Endothelial cell of umbilical vein (primary cell): ENCODE results near the gene SEMG2. TPM values are rescaled to one million over a fixed set of nuclear protein-coding genes. Genes with fewer than 3 reads are reported as not detected.

Experiments
- BruUV-seq: library from RNA; stranded (reverse); fragments of 400-500 nt; replicated peaks from 2 replicates; lab custom pipeline; 2021; lab: Mats Ljungman, UMichigan
- CTCF ChIA-PET: fragments of 300-600, 350-600 bp; sonication (Branson Sonifier 250); formaldehyde crosslinking; loops from one replicate; lab custom pipeline; 2021; ENCODE audit warnings: antibody characterized with exemption, inconsistent platforms; lab: Charles Lee
- POLR2A ChIA-PET: fragments of 300-600, 350-600 bp; sonication (Branson Sonifier 250); formaldehyde crosslinking; loops from one replicate; lab custom pipeline; 2021; ENCODE audit warnings: antibody characterized with exemption, inconsistent platforms; lab: Charles Lee
- DNase-seq: peaks from one replicate; pipeline ENCODE4 v3.0.0-alpha.2; 2011; ENCODE audit warnings: low read depth, low spot score
- FAIRE-seq: peaks from 2 replicates; lab custom pipeline; 2011; peaks lifted over from hg19 to GRCh38; lab: Jason Lieb, UNC
- H2AFZ ChIP-seq: 2 replicates; pipeline ENCODE4 v1.6.0; 2012; ENCODE audit warnings: low read depth, low read length, control low read depth, inconsistent platforms
- H3K27ac ChIP-seq: 2 replicates; pipeline ENCODE4 v1.5.1; 2011; ENCODE audit warnings: low read depth, mild to moderate bottlenecking, control low read depth, low read length, moderate library complexity; ENCODE audit not compliant: insufficient read depth
- H3K27me3 ChIP-seq, 2 experiments: 2 replicates each; pipeline versions ENCODE4 v1.6.0 to v1.6.1; 2011; ENCODE audit warnings: low read length in 2 of 2, mixed read lengths in 1 of 2; ENCODE audit not compliant: control insufficient read depth in 2 of 2, insufficient read depth in 2 of 2
- H3K36me3 ChIP-seq, 2 experiments: 2 replicates in 1 of 2; 3 replicates in 1 of 2; pipeline ENCODE4 v1.5.1; 2011; ENCODE audit warnings: low read length in 2 of 2, mild to moderate bottlenecking in 1 of 2, moderate library complexity in 1 of 2; ENCODE audit not compliant: control insufficient read depth in 2 of 2, insufficient read depth in 2 of 2; ENCODE audit errors: extremely low read depth in 1 of 2
- H3K4me1 ChIP-seq: 3 replicates; pipeline ENCODE4 v1.5.1; 2011; ENCODE audit warnings: mild to moderate bottlenecking, low read length; ENCODE audit not compliant: control insufficient read depth, insufficient read depth; ENCODE audit errors: extremely low read depth
- H3K4me2 ChIP-seq: 2 replicates; pipeline ENCODE4 v1.6.1; 2011; ENCODE audit warnings: low read length, control low read depth, mixed read lengths; ENCODE audit not compliant: insufficient read depth
- H3K4me3 ChIP-seq, 3 experiments: fragments of 200-600 bp in 1 of 3; sonication (generic), shearing (Covaris generic) in 1 of 3; replicated peaks in 1 of 3; 2 replicates each; pipeline ENCODE4 v1.5.1; 2011 to 2016; ENCODE audit warnings: control low read depth in 3 of 3, low read length in 3 of 3, mild to moderate bottlenecking in 2 of 3, inconsistent platforms in 1 of 3, low read depth in 1 of 3, moderate library complexity in 1 of 3; ENCODE audit not compliant: insufficient read depth in 1 of 3
- H3K79me2 ChIP-seq: 2 replicates; pipeline ENCODE4 v1.6.0; 2012; ENCODE audit warnings: low read length, inconsistent platforms; ENCODE audit not compliant: control insufficient read depth, insufficient read depth
- H3K9ac ChIP-seq: replicated peaks from 2 replicates; pipeline ENCODE3; 2011; ENCODE audit warnings: low read length, control low read depth; ENCODE audit not compliant: insufficient read depth; ENCODE audit errors: extremely low read depth
- H3K9me1 ChIP-seq: replicated peaks from 3 replicates; pipeline ENCODE4 v1.6.0; 2011; ENCODE audit warnings: mild to moderate bottlenecking, low read length; ENCODE audit not compliant: control insufficient read depth, insufficient read depth; ENCODE audit errors: extremely low read depth
- H3K9me3 ChIP-seq: replicated peaks from 2 replicates; pipeline ENCODE4 v1.5.1; 2012; ENCODE audit warnings: low read length, inconsistent platforms; ENCODE audit not compliant: control insufficient read depth, insufficient read depth
- H4K20me1 ChIP-seq: replicated peaks from 2 replicates; pipeline ENCODE3; 2011; ENCODE audit warnings: mild to moderate bottlenecking, low read length; ENCODE audit not compliant: control insufficient read depth, insufficient read depth; ENCODE audit errors: extremely low read depth
- EZH2 ChIP-seq: IDR thresholded peaks from 2 replicates; pipeline ENCODE4 v1.6.1; 2012; ENCODE audit warnings: borderline replicate concordance, low read depth, mild to moderate bottlenecking, moderate library complexity, low read length, inconsistent platforms; ENCODE audit not compliant: severe bottlenecking
- FOS ChIP-seq: IDR thresholded peaks from 2 replicates; pipeline ENCODE4 v1.6.1; 2011; ENCODE audit warnings: mild to moderate bottlenecking, low read length, moderate library complexity, borderline replicate concordance; ENCODE audit not compliant: insufficient read depth
- GATA2 ChIP-seq: IDR thresholded peaks from 2 replicates; pipeline ENCODE4 v1.7.0; 2011; ENCODE audit warnings: low read depth, mild to moderate bottlenecking, moderate library complexity, mixed read lengths, low read length; ENCODE audit not compliant: insufficient read length, insufficient read depth
- JUN ChIP-seq: IDR thresholded peaks from 2 replicates; pipeline ENCODE4 v1.6.1; 2011; ENCODE audit warnings: borderline replicate concordance, low read depth; ENCODE audit not compliant: insufficient read length, insufficient read depth
- MYC ChIP-seq: IDR thresholded peaks from one replicate; pipeline ENCODE4 v1.6.1; 2011; ENCODE audit warnings: mild to moderate bottlenecking, low read depth, low read length
- POLR2A ChIP-seq: IDR thresholded peaks from 2 replicates; pipeline ENCODE4 v1.6.1; 2012; ENCODE audit warnings: low read depth, mild to moderate bottlenecking, control low read depth, low read length
- POLR2AphosphoS5 ChIP-seq: IDR thresholded peaks from 2 replicates; pipeline ENCODE4 v1.6.1; 2012; ENCODE audit warnings: low read depth, mild to moderate bottlenecking, control low read depth, low read length, moderate library complexity; ENCODE audit not compliant: insufficient read depth
- dilution Hi-C: fragments of 300-500 bp; cut with MboI; formaldehyde crosslinking; loops from one replicate; pipeline ENCODE4 v1.15.0; 2019; ENCODE audit warnings: low sequenced_read_pairs; ENCODE audit not compliant: extremely low pct_ligation_motif_present
- intact Hi-C: fragments of 100-400 bp; cut with micrococcal nuclease; formaldehyde crosslinking; loops from one replicate; pipeline ENCODE4 v1.10.0; 2022
- polyA plus RNA-seq, 4 experiments: library from polyadenylated mRNA; depleted of rRNA in 3 of 4; stranded (reverse) in 3 of 4; unstranded in 1 of 4; fragments of >200 nt; gene quantifications; 2 replicates each; pipeline versions ENCODE4 v1.2.1 to v1.2.3, GENCODE V29; 2011 to 2012; ENCODE audit warnings: missing spikeins in 1 of 4
- total RNA-seq: library from RNA; stranded (reverse); gene quantifications from 2 replicates; pipeline ENCODE4 v1.2.3, GENCODE V29; 2021
- TF ChIP-seq, protein P1 (sequence below), 2 donors: IDR thresholded peaks; 1 replicate in 1 of 2; 2 replicates in 1 of 2; pipeline ENCODE4 v1.5.1; 2011; ENCODE audit warnings: low read length in 2 of 2, mild to moderate bottlenecking in 2 of 2, moderate library complexity in 2 of 2, control low read depth in 1 of 2, inconsistent platforms in 1 of 2, low read depth in 1 of 2; ENCODE audit not compliant: insufficient read depth in 1 of 2; ENCODE audit errors: extremely low read depth in 1 of 2
- TF ChIP-seq, protein P2 (sequence below): IDR thresholded peaks from 2 replicates; pipeline ENCODE4 v1.6.1; 2011; ENCODE audit not compliant: insufficient read depth, insufficient read length

SEMG2 gene
- total and polyA plus RNA-seq, 2 donors (not counting 3 experiments of a cell fraction or from before 2014, with no cell fraction given): not detected

DNA sequence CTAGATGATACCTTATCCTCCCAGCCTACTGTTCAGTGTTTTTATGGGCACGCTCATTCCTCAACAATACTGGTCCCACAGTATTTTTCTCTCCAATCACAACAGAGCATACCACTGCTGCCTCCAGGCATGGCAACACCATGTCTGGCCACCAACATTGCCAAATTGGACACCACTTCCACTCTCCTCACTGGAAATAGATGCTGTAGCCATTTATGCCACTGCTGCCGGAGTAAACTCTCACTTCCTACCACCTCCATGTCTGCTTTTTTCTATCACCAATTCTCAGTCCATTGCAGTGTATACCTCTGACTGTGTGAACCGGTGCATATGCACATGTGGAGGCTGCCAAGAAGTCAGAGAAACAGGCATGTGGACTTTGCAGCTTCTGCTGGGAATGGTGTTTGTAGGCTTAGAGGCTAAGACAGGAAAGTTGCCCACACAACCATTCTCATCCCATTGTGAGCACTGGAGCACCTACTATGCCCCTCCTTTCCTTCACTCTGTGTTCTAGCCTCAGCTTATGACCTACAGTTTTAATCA, 32.0 kb upstream of the SEMG2 start:
- Histone ChIP-seq H3K9me1 (no peaks in the 10 kb centered on the region), H3K4me2 (no peak overlapping the region), H3K4me3 (no peak overlapping the region), H3K4me1 (no peaks in the 10 kb centered on the region), H2AFZ (no peak overlapping the region), H3K27ac (no peak overlapping the region), H3K79me2 (no peaks in the 10 kb centered on the region), H3K36me3 (no peaks in the 10 kb centered on the region), H3K9me3 (no peaks in the 10 kb centered on the region), H3K27me3 (peaks cover 2 to 5% of the 10 kb centered on the region in 2 experiments), H4K20me1 (no peaks in the 10 kb centered on the region), H3K9ac (no peak overlapping the region)
- TF ChIP-seq, protein P1, sequence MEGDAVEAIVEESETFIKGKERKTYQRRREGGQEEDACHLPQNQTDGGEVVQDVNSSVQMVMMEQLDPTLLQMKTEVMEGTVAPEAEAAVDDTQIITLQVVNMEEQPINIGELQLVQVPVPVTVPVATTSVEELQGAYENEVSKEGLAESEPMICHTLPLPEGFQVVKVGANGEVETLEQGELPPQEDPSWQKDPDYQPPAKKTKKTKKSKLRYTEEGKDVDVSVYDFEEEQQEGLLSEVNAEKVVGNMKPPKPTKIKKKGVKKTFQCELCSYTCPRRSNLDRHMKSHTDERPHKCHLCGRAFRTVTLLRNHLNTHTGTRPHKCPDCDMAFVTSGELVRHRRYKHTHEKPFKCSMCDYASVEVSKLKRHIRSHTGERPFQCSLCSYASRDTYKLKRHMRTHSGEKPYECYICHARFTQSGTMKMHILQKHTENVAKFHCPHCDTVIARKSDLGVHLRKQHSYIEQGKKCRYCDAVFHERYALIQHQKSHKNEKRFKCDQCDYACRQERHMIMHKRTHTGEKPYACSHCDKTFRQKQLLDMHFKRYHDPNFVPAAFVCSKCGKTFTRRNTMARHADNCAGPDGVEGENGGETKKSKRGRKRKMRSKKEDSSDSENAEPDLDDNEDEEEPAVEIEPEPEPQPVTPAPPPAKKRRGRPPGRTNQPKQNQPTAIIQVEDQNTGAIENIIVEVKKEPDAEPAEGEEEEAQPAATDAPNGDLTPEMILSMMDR (IDR thresholded peaks at IDR 0.05; ENCODE audit: extremely low read depth in 1 of 2, insufficient read depth in 1 of 2, low read depth in 1 of 2, low read length in 2 of 2): no peak
- no peak for TF ChIP-seq GATA2
- no peak for TF ChIP-seq FOS
- TF ChIP-seq EZH2: no peak
- no peak for TF ChIP-seq JUN
- TF ChIP-seq MYC: no peak
- TF ChIP-seq, protein P2, sequence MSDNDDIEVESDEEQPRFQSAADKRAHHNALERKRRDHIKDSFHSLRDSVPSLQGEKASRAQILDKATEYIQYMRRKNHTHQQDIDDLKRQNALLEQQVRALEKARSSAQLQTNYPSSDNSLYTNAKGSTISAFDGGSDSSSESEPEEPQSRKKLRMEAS: no peak
- TF ChIP-seq POLR2A: no peak
- no peak for TF ChIP-seq POLR2AphosphoS5
- DNase-seq (no peak), FAIRE-seq (no peak)
- intact Hi-C loops (no loop called here), dilution Hi-C loops (no loop called here)
- ChIA-PET POLR2A (no interaction called here), CTCF (no interaction called here)
- no TSS peak for BruUV-seq
